Measurements from ENCODE around the gene DCAF10. TPM values are rescaled to one million over a fixed set of nuclear protein-coding genes. Genes with fewer than 3 reads are reported as not detected.
"Not testable (repeated sequence)": the region's sequence is repeated elsewhere in the genome, so short reads cannot be mapped to it uniquely, and the experiment has no call there.

DCAF10 gene
- total RNA-seq (2021) (20.5 and 22.6 TPM in 2 replicates), Bru-seq, nascent RNA (percentile 76 among the genes with signal in this experiment), BruChase-seq, experiment 1, labeled RNA remaining after a 2-hour chase (percentile 77 among the genes with signal in this experiment), BruChase-seq, experiment 2, labeled RNA remaining after a 6-hour chase (percentile 73 among the genes with signal in this experiment)
- long read RNA-seq, transcript DCAF10-202 (7 exons, 3,862 nt): major isoform, 16 of 72 reads
- long read RNA-seq, partial matches to known transcripts: 5 of 72 reads
- long read RNA-seq, other reads (novel, unspliced or antisense): 51 of 72 reads

- H3K79me2 ChIP-seq (ENCODE audit: low read depth): peaks cover 49% of the 10 kb centered on the region
Observed at GRCh38 chr9:37800631-37801286, at the start of gene DCAF10. Gene DCAF10, plus strand, starts transcription at chr9:37800797. Its CDS starts 70 bp downstream, at chr9:37800867.

GRCh38 chr9:37751186-37751585, 49.4 kb upstream of the DCAF10 start:
- H3K4me2 ChIP-seq: no peak overlapping the region
- 0 out of 2 replicates have a peak, but pooled peaks cover 6% of the 10 kb centered on the region for H3K4me1 ChIP-seq (replicated peaks; ENCODE audit: insufficient read depth)
- no peak overlapping the region for H2AFZ ChIP-seq
- no peak for TF ChIP-seq CTCF (conservative IDR thresholded peaks at IDR 0.05)
- no peak for TF ChIP-seq EZH2 (IDR thresholded peaks at IDR 0.05; ENCODE audit: low read depth)
- no peaks in the 10 kb centered on the region for H3K27me3 ChIP-seq (ENCODE audit: insufficient read depth, low read depth)
- H3K79me2 ChIP-seq (ENCODE audit: low read depth): 0 out of 2 replicates have a peak, but pooled peaks cover 4% of the 10 kb centered on the region
- H3K9me2 ChIP-seq (ENCODE audit: insufficient read depth): no peaks in the 10 kb centered on the region
- no peaks in the 10 kb centered on the region for H3K9me3 ChIP-seq (ENCODE audit: insufficient read depth, low read depth)
- intact Hi-C loops (cut with micrococcal nuclease; ENCODE audit: unreplicated experiment): no loop called here
- CTCF ChIA-PET: interaction anchor here (0.6 kb wide), 1 partner anchor 313 kb away, joined by 9 read pairs; no protein-coding TSS in a partner anchor
- no peak overlapping the region for H3K27ac ChIP-seq
- H3K4me3 ChIP-seq: no peak overlapping the region
- POLR2A ChIA-PET (ENCODE audit: unreplicated experiment): no interaction called here
- no peaks in the 10 kb centered on the region for H3F3A ChIP-seq (ENCODE audit: insufficient read depth, low read depth)
- H4K20me1 ChIP-seq (ENCODE audit: insufficient read depth): no peaks in the 10 kb centered on the region
- no TSS peak for BruUV-seq (replicated peaks)
- no peaks in the 10 kb centered on the region for H3K36me3 ChIP-seq (ENCODE audit: low read depth)
- DNase-seq: no peak

More at GRCh38 chr9:37800631-37801286, at the start of gene DCAF10:
- Histone ChIP-seq H3K36me3 (ENCODE audit: low read depth) (no peaks in the 10 kb centered on the region), H3K4me3 (peak within 1 kb of the TSS; percentile 73), H4K20me1 (ENCODE audit: insufficient read depth) (peaks cover 23% of the 10 kb centered on the region; the same call in 1 of the 2 replicates), H3K4me2 (peak within 1 kb of the TSS; percentile 100), H3K9me2 (ENCODE audit: insufficient read depth) (no peaks in the 10 kb centered on the region), H2AFZ (peak within 1 kb of the TSS; percentile 89), H3K27me3 (ENCODE audit: insufficient read depth, low read depth) (no peaks in the 10 kb centered on the region), H3K27ac (peak within 1 kb of the TSS; percentile 64), H3K4me1 (replicated peaks; ENCODE audit: insufficient read depth) (peaks cover 16% of the 10 kb centered on the region), H3F3A (ENCODE audit: insufficient read depth, low read depth) (peaks cover 3% of the 10 kb centered on the region; the same call in 1 of the 2 replicates), H3K9me3 (ENCODE audit: insufficient read depth, low read depth) (no peaks in the 10 kb centered on the region)
- BruUV-seq (replicated peaks): no TSS peak
- POLR2A ChIA-PET (ENCODE audit: unreplicated experiment): interaction anchor here (0.6 kb wide), 2 partner anchors 209 to 226 kb away, joined by 11 to 14 read pairs; partner anchors contain the start of gene TOMM5
- TF ChIP-seq EZH2 (IDR thresholded peaks at IDR 0.05; ENCODE audit: low read depth) (no peak), CTCF (conservative IDR thresholded peaks at IDR 0.05) (no peak)
- intact Hi-C loops (cut with micrococcal nuclease; ENCODE audit: unreplicated experiment): no loop called here
- CTCF ChIA-PET: no interaction called here
- peak; percentile 58 to 88 for DNase-seq

- H2AFZ ChIP-seq; H4K20me1 ChIP-seq (ENCODE audit: insufficient read depth); H3F3A ChIP-seq (ENCODE audit: insufficient read depth, low read depth); H3K79me2 ChIP-seq (ENCODE audit: low read depth); H3K9me3 ChIP-seq (ENCODE audit: insufficient read depth, low read depth); H3K9me2 ChIP-seq (ENCODE audit: insufficient read depth); H3K4me1 ChIP-seq (replicated peaks; ENCODE audit: insufficient read depth); H3K27ac ChIP-seq; H3K36me3 ChIP-seq (ENCODE audit: low read depth); H3K27me3 ChIP-seq (ENCODE audit: insufficient read depth, low read depth); intact Hi-C loops (cut with micrococcal nuclease; ENCODE audit: unreplicated experiment); H3K4me2 ChIP-seq; DNase-seq; CTCF ChIA-PET; BruUV-seq (replicated peaks); H3K4me3 ChIP-seq: not testable (repeated sequence)
- POLR2A ChIA-PET (ENCODE audit: unreplicated experiment): interaction anchor here (0.6 kb wide), 2 partner anchors 286 to 349 kb away, joined by 8 to 17 read pairs; partner anchors contain the start of gene ZBTB5
Observed at GRCh38 chr9:37751704-37752103, 48.9 kb upstream of the DCAF10 start.

- H3K36me3 ChIP-seq (ENCODE audit: low read depth); H3K79me2 ChIP-seq (ENCODE audit: low read depth); H3K9me2 ChIP-seq (ENCODE audit: insufficient read depth); H3K4me2 ChIP-seq; H3K27ac ChIP-seq; H2AFZ ChIP-seq; H3K9me3 ChIP-seq (ENCODE audit: insufficient read depth, low read depth); H3K4me1 ChIP-seq (replicated peaks; ENCODE audit: insufficient read depth); CTCF ChIA-PET; H3F3A ChIP-seq (ENCODE audit: insufficient read depth, low read depth); intact Hi-C loops (cut with micrococcal nuclease; ENCODE audit: unreplicated experiment); H4K20me1 ChIP-seq (ENCODE audit: insufficient read depth); BruUV-seq (replicated peaks); DNase-seq; H3K4me3 ChIP-seq; H3K27me3 ChIP-seq (ENCODE audit: insufficient read depth, low read depth): not testable (repeated sequence)
- POLR2A ChIA-PET (ENCODE audit: unreplicated experiment): interaction anchor here (0.6 kb wide), 2 partner anchors 287 to 349 kb away, joined by 8 to 17 read pairs; partner anchors contain the start of gene ZBTB5
Observed at GRCh38 chr9:37752112-37752511, 48.5 kb upstream of the DCAF10 start.
